ENCODE measurements around the gene MAGI2.

MAGI2 gene

DNA sequence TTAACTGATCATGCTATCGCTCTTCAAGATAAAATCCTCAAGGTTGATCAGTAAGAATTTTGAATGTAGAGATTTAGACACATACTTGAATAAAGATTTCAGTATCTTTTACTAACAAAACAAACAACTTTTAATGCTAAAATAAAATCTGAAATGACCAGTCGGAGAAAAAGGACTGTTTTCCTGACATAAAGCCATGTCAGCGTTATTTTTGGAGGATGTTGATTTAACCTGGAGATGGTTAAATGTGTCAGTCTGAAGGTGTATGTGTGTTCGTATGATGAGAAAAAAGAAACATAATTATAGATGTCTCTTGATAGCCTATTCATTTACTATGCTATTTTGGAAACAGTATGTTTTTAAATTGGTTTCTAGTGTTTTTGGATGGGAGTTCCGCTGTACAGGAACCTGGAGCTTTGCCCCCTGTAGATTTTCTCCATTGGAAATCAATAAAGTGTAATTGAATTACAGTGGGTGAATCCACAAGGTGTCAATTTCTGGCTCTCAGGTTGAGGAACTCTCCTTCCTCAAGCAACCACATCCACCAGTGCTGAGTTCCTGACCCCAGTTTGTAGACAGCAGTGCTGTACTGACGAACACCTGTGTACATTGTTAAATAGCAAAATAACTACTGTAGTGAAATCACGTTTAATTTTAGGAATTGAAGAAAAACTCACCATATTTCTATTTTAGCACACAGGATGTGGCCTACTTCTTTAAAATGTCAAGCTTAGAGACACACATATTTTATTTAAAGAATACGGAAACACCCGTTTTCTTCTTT lies 670.1 kb downstream of the MAGI2 start:
- DNase-seq (ENCODE audit: low read depth) = no peak
- no peak for TF ChIP-seq CTCF (conservative IDR thresholded peaks at IDR 0.05; ENCODE audit: low read depth, low read length)

DNA sequence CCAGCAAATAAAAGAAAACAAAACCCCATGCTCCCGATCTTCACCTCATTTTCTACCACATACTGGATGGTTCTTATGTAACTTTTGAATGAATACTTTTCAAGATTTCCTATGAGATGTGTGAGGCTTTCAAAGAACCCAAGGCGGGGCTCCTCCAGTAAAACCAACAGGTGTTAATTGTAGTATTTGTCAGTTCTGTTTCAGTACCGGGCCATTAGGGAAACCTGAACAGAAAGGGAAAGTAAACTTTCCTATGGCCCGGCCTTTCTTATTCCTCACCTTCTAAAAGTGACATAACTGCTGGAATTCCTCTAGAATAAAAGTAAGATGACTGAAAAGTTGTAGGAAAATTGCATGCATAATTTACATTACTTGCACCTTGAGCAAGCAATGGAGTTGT lies 672.9 kb downstream of the MAGI2 start:
- TF ChIP-seq CTCF (conservative IDR thresholded peaks at IDR 0.05; ENCODE audit: low read depth, low read length) = no peak
- no peak overlapping the region for H3K4me3 ChIP-seq (ENCODE audit: low read depth, low read length)
- DNase-seq (ENCODE audit: low read depth) = no peak

More for the DNA sequence above, 670.1 kb downstream of the MAGI2 start:
- H3K4me3 ChIP-seq (ENCODE audit: low read depth, low read length) = no peak overlapping the region

DNA sequence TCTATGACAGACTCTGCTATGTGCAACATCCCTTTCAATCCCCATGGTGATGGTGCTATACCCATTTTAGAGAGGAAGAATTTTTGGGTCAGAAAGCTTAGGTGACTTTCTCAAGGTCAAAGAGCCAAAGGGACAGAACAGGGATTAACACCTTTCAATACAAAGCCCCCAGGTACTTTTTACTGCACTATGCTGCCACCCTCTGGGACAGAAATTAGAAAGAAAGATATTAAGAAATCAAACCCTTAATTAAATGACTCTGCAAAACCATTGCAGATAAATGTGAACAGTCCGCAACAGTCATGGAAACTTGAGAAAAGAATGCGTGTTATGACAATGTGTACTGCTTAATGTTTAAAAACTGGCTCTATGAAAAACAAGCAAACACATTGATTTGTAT lies 673.7 kb downstream of the MAGI2 start:
- TF ChIP-seq CTCF (conservative IDR thresholded peaks at IDR 0.05; ENCODE audit: low read depth, low read length) = no peak
- no peak overlapping the region for H3K4me3 ChIP-seq (ENCODE audit: low read depth, low read length)
- no peak for DNase-seq (ENCODE audit: low read depth)

DNA sequence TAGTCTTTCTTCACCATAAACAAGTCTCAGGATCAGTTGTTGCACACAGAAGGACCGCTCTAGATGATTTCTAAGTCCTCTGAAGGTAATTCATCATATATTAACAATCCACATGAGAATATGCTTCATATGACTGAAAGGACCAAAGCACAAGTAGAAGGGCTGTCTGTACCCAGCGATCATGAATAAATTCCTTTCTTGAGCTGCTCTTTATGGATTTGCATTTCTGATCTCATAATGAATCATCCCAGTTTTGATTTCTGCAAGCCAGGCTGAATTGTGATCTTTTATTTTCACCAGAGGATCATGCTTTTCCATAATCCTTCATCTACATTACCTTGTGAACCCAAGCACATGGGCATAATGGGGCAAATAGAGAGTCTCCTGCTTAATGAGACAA lies 675.6 kb downstream of the MAGI2 start:
- TF ChIP-seq CTCF (conservative IDR thresholded peaks at IDR 0.05; ENCODE audit: low read depth, low read length) = no peak
- peak; percentile 1 for DNase-seq (ENCODE audit: low read depth)
- no peak overlapping the region for H3K4me3 ChIP-seq (ENCODE audit: low read depth, low read length)

DNA sequence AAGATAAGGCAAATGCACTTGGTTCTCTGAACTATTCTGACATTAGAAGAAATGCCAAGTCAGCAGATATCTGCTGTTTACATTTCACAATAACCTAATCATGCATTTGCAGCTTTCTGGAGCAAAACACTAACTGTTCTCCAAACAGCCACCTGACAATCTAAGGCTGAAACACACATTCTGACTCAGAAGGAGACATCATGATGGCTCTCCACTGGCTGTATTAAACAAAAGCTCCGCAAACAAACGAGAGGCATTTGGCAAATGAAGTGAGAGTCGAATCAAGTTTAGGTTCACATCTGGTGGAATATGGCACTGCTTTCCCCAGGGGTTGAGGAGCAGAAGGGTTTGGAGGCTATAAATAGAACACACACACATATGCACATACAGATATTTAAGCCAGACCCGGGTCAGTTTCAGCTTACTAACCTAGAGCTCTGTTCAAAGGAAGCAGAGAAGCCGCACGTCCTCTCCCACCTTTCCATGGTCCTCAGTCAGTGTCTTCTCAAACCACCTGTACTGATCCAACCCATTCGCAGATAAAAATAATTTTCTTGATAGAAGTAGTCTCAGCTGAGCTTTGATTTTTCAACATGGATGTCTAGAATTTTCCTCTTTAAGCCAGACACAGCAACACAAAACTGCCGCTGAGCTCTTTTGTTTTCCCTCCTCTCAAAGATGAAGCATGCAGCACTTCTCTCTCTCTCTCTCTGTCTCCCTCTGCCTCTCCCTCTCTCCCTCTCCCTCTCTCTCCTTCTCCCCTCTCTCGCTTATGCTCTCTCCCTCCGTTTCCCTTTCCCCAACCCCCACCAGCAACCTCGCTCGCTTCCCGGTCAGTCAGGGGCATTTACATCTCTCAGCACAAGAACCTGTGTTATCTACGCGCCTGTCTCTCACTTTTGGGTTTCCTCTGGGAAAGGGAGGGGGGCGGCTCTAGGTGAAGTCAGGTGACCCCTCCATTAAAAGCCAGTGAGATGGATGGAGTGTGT lies 682.8 kb downstream of the MAGI2 start:
- DNase-seq (ENCODE audit: low read depth) = peak; percentile 10
- no peak for TF ChIP-seq CTCF (conservative IDR thresholded peaks at IDR 0.05; ENCODE audit: low read depth, low read length)
- H3K4me3 ChIP-seq (ENCODE audit: low read depth, low read length) = no peak overlapping the region

DNA sequence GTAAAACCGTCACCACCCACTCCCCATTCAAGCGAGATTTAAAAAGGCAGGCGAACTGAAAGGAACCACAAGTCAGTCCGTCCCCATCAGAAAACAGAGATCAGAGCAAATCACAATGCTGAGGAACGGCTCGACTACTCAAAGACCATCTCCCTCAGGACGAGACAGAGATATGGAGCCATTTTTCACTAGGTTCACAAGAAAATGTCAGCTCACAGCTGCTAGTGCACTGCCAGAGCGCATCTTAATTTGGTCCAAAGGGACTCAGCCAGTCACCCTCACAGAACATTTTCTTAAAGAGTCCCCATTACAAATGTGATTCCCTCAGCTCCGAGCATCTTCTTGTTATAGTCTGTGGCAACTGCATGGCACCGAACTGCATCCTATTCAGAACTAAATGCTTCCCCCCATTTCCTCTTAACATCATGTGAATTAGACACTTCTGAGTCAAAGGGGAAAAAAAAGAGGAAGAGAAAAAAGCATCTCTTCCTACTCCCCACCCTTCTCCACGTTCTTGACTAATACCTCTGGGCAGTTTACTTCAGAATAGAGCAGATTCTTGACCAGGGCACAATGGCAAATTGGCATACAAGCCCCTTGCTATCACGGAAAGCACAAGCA lies 683.9 kb downstream of the MAGI2 start:
- no peak for TF ChIP-seq CTCF (conservative IDR thresholded peaks at IDR 0.05; ENCODE audit: low read depth, low read length)
- DNase-seq (ENCODE audit: low read depth) = peak; percentile 1
- H3K4me3 ChIP-seq (ENCODE audit: low read depth, low read length) = peak overlapping the region; percentile 28

Data from choroid plexus epithelial cell (primary cell).